ENCODE measurements around the gene CCDC86.

CCDC86 gene

GRCh38 chr11:60854140-60854846, 12.4 kb downstream of the CCDC86 start:
- no peak for DNase-seq

GRCh38 chr11:60854847-60855725, 13.2 kb downstream of the CCDC86 start:
- no peak for DNase-seq

- no peak for DNase-seq
These were observed 14.1 kb downstream of the CCDC86 start, which contains the start of gene PTGDR2 for GRCh38 chr11:60855726-60856633. Gene PTGDR2 (minus strand): TSS chr11:60855950. CDS start chr11:60853722, 2,228 bp downstream.

- DNase-seq: no peak
These were observed 15.7 kb downstream of the CCDC86 start for GRCh38 chr11:60857378-60858232.

- DNase-seq: no peak
These were observed 16.3 kb downstream of the CCDC86 start for GRCh38 chr11:60858236-60858635.

GRCh38 chr11:60858731-60859464, 17.0 kb downstream of the CCDC86 start:
- no peak for DNase-seq

GRCh38 chr11:60859616-60860250, 17.8 kb downstream of the CCDC86 start:
- no peak for DNase-seq

- no peak for DNase-seq
These were observed 19.0 kb downstream of the CCDC86 start for GRCh38 chr11:60860943-60861342.

- no peak for DNase-seq
These were observed 20.3 kb downstream of the CCDC86 start for GRCh38 chr11:60862171-60862570.

- no peak for DNase-seq
These were observed 21.9 kb downstream of the CCDC86 start for GRCh38 chr11:60863550-60864521.

GRCh38 chr11:60864856-60865513, 23.1 kb downstream of the CCDC86 start:
- DNase-seq: no peak

GRCh38 chr11:60866911-60867870, 25.3 kb downstream of the CCDC86 start, which contains the start of gene ZP1:
Gene ZP1 (plus strand): TSS chr11:60867542. CDS start chr11:60867562, 20 bp downstream.
- no peak for DNase-seq

GRCh38 chr11:60867871-60868681, 26.2 kb downstream of the CCDC86 start:
- no peak for DNase-seq

- DNase-seq: no peak
These were observed 27.0 kb downstream of the CCDC86 start for GRCh38 chr11:60868682-60869450.

- DNase-seq: no peak
These were observed 27.5 kb downstream of the CCDC86 start for GRCh38 chr11:60869451-60869825.

- DNase-seq: no peak
These were observed 28.4 kb downstream of the CCDC86 start for GRCh38 chr11:60870276-60870675.
